GM18502 (cell line): ENCODE measurements around the gene MPRIP.

Source experiments
- ATAC-seq: cut with Tn5 transposase; IDR thresholded peaks from one replicate; pipeline ENCODE4 v1.9.1; 2021; ENCODE audit warnings: mild to moderate bottlenecking; ENCODE audit not compliant: unreplicated experiment, poor library complexity

The MPRIP gene

GRCh38 chr17:17044846-17045561 lies 2.7 kb downstream of the MPRIP start:
- ATAC-seq = no peak

GRCh38 chr17:17048106-17048505 lies 5.8 kb downstream of the MPRIP start:
- no peak for ATAC-seq

- ATAC-seq = no peak
These were observed 8.4 kb downstream of the MPRIP start for GRCh38 chr17:17050346-17051345.

GRCh38 chr17:17051380-17051779 lies 9.1 kb downstream of the MPRIP start:
- no peak for ATAC-seq

GRCh38 chr17:17051791-17052461 lies 9.7 kb downstream of the MPRIP start:
- ATAC-seq = no peak

- no peak for ATAC-seq
These were observed 10.4 kb downstream of the MPRIP start for GRCh38 chr17:17052462-17053221.

GRCh38 chr17:17053446-17054379 lies 11.5 kb downstream of the MPRIP start:
- no peak for ATAC-seq

- ATAC-seq = no peak
These were observed 12.4 kb downstream of the MPRIP start for GRCh38 chr17:17054636-17055035.

GRCh38 chr17:17055286-17056155 lies 13.3 kb downstream of the MPRIP start:
- no peak for ATAC-seq

- no peak for ATAC-seq
These were observed 13.9 kb downstream of the MPRIP start for GRCh38 chr17:17056156-17056539.

- no peak for ATAC-seq
These were observed 14.8 kb downstream of the MPRIP start for GRCh38 chr17:17057057-17057551.

GRCh38 chr17:17058304-17058703 lies 16.0 kb downstream of the MPRIP start:
- no peak for ATAC-seq

- ATAC-seq = no peak
These were observed 17.1 kb downstream of the MPRIP start for GRCh38 chr17:17059301-17059890.

GRCh38 chr17:17060001-17060922 lies 18.0 kb downstream of the MPRIP start:
- ATAC-seq = no peak

- ATAC-seq = no peak
These were observed 18.7 kb downstream of the MPRIP start for GRCh38 chr17:17060930-17061329.

GRCh38 chr17:17061516-17061915 lies 19.3 kb downstream of the MPRIP start:
- no peak for ATAC-seq

GRCh38 chr17:17062356-17062755 lies 20.1 kb downstream of the MPRIP start:
- no peak for ATAC-seq
